ENCODE measurements around the gene CEP170B.
"Not testable (repeated sequence)": the region's sequence is repeated elsewhere in the genome, so short reads cannot be mapped to it uniquely, and the experiment has no call there.

The CEP170B gene

DNA sequence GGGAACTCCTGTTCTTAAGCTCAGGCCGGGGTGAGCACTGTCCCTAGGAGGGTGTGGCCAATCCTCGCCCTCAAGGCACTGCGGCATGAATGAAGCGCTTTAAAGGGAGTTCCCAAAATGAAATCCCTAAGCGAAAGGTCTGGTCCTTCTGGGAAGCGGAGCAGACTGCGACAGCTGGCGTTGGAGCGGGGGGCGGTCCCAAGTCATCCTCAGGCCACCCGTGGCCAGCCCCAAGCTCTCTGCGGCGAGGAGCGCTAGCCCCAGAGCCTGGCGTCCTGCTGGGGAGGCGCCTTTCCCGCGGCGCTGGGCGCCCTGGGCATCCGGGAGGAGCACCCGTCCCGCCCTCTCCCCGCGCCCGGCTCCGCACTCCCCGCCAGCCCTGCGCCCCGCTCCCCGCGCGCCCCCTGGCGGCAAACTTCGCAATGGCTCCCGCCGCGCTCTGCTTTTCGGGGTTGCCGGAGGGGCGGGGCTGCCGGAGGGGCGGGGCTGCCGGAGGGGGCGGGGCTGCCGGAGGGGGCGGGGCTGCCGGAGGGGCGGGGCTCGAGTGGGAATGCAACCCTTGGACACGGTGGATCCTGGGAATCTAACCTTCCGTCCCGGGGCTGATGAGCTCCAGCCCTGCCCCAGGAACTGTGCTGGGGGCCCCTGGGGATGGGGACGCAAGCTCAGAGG lies 38.7 kb upstream of the CEP170B start:
- peak; percentile 89 for DNase-seq
- Histone ChIP-seq H3K27ac (peak overlapping the region; percentile 60), H3K9me3 (ENCODE audit: severe bottlenecking) (no peaks in the 10 kb centered on the region), H3K27me3 (ENCODE audit: insufficient read depth, low read depth, severe bottlenecking) (no peaks in the 10 kb centered on the region), H3K4me3 (ENCODE audit: low read depth, low read length) (peak overlapping the region; percentile 53), H3K36me3 (no peaks in the 10 kb centered on the region)
- peak; percentile 70 for TF ChIP-seq CTCF (IDR thresholded peaks at IDR 0.05; ENCODE audit: low read depth, low read length)

- H3K9me3 ChIP-seq (ENCODE audit: severe bottlenecking): no peaks in the 10 kb centered on the region
- no peaks in the 10 kb centered on the region for H3K27me3 ChIP-seq (ENCODE audit: insufficient read depth, low read depth, severe bottlenecking)
- TF ChIP-seq CTCF (IDR thresholded peaks at IDR 0.05; ENCODE audit: low read depth, low read length): no peak
- H3K27ac ChIP-seq: no peak overlapping the region
- DNase-seq: no peak
- H3K4me3 ChIP-seq (ENCODE audit: low read depth, low read length): peak overlapping the region; percentile 47
- no peaks in the 10 kb centered on the region for H3K36me3 ChIP-seq
These were observed 38.2 kb upstream of the CEP170B start for GRCh38 chr14:104826861-104827176.

DNA sequence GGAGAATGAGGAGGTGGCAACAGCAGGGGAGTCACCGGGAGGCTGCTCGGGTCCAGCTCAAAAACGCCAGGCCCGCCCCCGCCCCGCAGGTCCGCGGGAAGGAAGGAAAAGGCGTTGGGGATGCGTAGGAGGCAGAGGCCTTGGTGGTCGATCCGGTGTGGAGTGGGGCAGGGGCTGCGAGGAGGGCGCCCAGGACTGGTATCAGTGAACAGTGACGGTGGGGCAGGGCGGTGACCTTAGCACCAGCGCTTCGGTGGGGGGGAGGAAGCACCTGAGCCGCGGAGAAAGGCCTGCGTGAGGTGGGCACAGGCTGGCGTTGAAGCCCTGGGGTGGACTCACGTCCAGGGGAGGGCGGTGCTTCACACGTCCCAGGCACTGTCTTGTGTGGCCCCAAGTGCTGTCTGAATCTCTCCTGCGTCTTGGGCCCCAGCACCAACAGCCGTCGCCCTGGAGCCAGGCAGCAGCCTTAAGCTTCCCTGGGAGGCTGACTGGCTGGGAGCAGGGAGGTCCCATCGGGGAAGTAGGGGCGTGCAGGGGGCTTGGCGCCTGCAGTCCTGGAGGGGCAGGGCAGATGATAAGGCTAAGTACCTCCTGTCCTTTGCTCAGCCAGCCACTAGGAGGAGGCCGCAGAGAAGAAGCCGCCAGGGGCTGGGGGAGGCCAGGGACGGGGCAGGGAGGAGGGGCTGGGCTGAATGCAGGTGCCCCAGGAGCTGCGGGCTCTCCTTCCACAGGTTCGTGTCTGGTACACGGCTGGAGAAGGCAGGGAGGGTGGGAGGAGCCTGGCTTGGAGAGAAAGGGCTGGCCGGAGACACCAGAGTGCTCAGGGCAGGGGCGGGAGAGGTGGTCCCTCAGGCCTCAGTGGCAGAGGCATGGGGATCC lies 37.7 kb upstream of the CEP170B start:
- H3K36me3 ChIP-seq: no peaks in the 10 kb centered on the region
- peak overlapping the region; percentile 42 for H3K27ac ChIP-seq
- DNase-seq: peak; percentile 93
- peak overlapping the region; percentile 47 for H3K4me3 ChIP-seq (ENCODE audit: low read depth, low read length)
- no peaks in the 10 kb centered on the region for H3K27me3 ChIP-seq (ENCODE audit: insufficient read depth, low read depth, severe bottlenecking)
- peak; percentile 76 for TF ChIP-seq CTCF (IDR thresholded peaks at IDR 0.05; ENCODE audit: low read depth, low read length)
- no peaks in the 10 kb centered on the region for H3K9me3 ChIP-seq (ENCODE audit: severe bottlenecking)

DNA sequence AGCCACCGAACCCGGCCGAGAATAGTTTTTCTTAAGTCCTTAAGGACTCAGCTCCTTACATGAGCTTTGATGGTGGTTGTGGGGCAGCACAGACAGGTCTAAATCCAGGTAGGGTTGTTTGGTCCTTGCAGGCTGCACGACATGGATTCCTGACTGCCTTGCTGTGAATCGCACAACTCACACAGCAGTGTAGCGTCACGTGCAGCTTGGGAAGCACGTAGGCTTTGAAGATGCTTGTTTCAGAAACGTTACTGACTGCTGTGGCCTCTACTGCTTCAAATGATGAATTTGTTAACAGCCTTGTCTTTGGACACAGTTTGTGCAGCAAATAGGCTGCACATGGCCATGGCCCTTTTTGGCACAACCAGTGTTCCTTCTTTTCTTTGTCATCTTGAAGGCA lies 34.3 kb upstream of the CEP170B start:
- no peak for TF ChIP-seq CTCF (IDR thresholded peaks at IDR 0.05; ENCODE audit: low read depth, low read length)
- no peak for DNase-seq
- Histone ChIP-seq H3K27ac (no peak overlapping the region), H3K4me3 (ENCODE audit: low read depth, low read length) (no peak overlapping the region), H3K27me3 (ENCODE audit: insufficient read depth, low read depth, severe bottlenecking) (no peaks in the 10 kb centered on the region), H3K36me3 (no peaks in the 10 kb centered on the region), H3K9me3 (ENCODE audit: severe bottlenecking) (no peaks in the 10 kb centered on the region)

DNA sequence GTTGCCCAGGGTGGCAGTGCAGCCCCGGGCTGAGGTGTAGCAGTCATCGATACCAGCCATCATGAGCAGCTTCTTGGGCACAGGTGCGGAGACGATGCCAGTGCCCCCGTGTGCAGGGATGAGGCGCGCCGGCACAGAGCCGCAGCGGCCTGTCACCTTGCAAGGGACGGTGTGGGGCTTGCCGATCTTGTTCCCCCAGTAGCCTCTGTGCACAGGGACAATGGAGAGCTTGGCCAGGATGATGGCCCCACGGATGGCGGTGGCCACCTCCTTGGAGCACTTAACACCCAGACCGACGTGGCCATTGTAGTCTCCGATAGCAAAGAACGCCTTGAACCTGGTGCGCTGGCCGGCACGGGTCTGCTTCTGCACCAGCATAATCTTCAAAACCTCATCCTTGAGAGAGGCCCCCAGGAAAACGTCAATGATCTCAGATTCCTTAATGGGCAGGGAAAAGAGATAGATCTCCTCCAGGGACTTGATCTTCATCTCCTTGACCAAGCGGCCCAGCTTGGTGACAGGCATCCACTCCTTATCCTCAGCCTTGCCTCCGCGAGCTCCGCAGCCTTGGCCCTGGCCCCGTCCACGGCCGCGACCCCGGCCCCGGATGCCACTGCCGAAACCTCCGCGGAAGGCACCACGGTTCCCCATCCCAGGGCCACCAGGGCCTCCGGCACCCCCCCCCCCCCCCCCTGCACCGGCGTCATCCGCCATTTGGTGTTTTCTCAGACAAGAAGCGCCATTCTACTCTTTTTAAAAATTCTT lies 28.7 kb upstream of the CEP170B start:
- not testable (repeated sequence) for H3K4me3 ChIP-seq (ENCODE audit: low read depth, low read length); H3K27ac ChIP-seq; H3K9me3 ChIP-seq (ENCODE audit: severe bottlenecking); H3K36me3 ChIP-seq; DNase-seq; H3K27me3 ChIP-seq (ENCODE audit: insufficient read depth, low read depth, severe bottlenecking)

- no peaks in the 10 kb centered on the region for H3K36me3 ChIP-seq
- H3K4me3 ChIP-seq (ENCODE audit: low read depth, low read length): no peak overlapping the region
- DNase-seq: no peak
- H3K9me3 ChIP-seq (ENCODE audit: severe bottlenecking): no peaks in the 10 kb centered on the region
- H3K27ac ChIP-seq: no peak overlapping the region
- TF ChIP-seq CTCF (IDR thresholded peaks at IDR 0.05; ENCODE audit: low read depth, low read length): no peak
- H3K27me3 ChIP-seq (ENCODE audit: insufficient read depth, low read depth, severe bottlenecking): no peaks in the 10 kb centered on the region
These were observed 23.3 kb upstream of the CEP170B start for GRCh38 chr14:104841730-104842129.

Measured in WERI-Rb-1 (cell line).